Calu3 (cell line): ENCODE results near the gene FRS2. TPM values are rescaled to one million over a fixed set of nuclear protein-coding genes. Genes with fewer than 3 reads are reported as not detected.

Experiments used
- BruUV-seq: library from RNA; stranded (reverse); fragments of 400-500 nt; replicated peaks from 2 replicates; lab custom pipeline; 2021; lab: Mats Ljungman, UMichigan
- CTCF ChIA-PET: fragments of 300-600 bp; sonication (Branson Sonifier 250); formaldehyde crosslinking; loops from one replicate; lab custom pipeline; 2022; ENCODE audit warnings: antibody characterized with exemption; lab: Charles Lee
- DNase-seq: peaks from one replicate; pipeline ENCODE4 v3.0.0; 2022
- H3K27ac Mint-ChIP-seq: one replicate; pipeline ENCODE4 v1.8.0; 2022; ENCODE audit warnings: mixed read lengths; ENCODE audit not compliant: unreplicated experiment
- H3K27me3 Mint-ChIP-seq: one replicate; pipeline ENCODE4 v1.8.0; 2022; ENCODE audit warnings: mixed read lengths; ENCODE audit not compliant: unreplicated experiment
- H3K36me3 Mint-ChIP-seq: one replicate; pipeline ENCODE4 v1.8.0; 2022; ENCODE audit warnings: mild to moderate bottlenecking, moderate library complexity, mixed read lengths; ENCODE audit not compliant: insufficient read depth, unreplicated experiment
- H3K4me1 Mint-ChIP-seq: one replicate; pipeline ENCODE4 v1.8.0; 2022; ENCODE audit warnings: mild to moderate bottlenecking, low read depth, mixed read lengths; ENCODE audit not compliant: unreplicated experiment
- H3K4me3 Mint-ChIP-seq: one replicate; pipeline ENCODE4 v1.8.0; 2022; ENCODE audit warnings: mild to moderate bottlenecking, low read depth, moderate library complexity, mixed read lengths; ENCODE audit not compliant: unreplicated experiment
- H3K9me3 Mint-ChIP-seq: one replicate; pipeline ENCODE4 v1.8.0; 2022; ENCODE audit warnings: low read depth, mixed read lengths; ENCODE audit not compliant: unreplicated experiment
- CTCF ChIP-seq: fragments of 200-600 bp; IDR thresholded peaks from one replicate; pipeline ENCODE4 v1.8.0; 2022; ENCODE audit warnings: antibody characterized with exemption; ENCODE audit not compliant: unreplicated experiment
- intact Hi-C: fragments of 100-400 bp; cut with micrococcal nuclease; formaldehyde crosslinking; loops from one replicate; pipeline ENCODE4 v1.10.0; 2022; ENCODE audit not compliant: unreplicated experiment
- total RNA-seq: library from RNA; stranded (reverse); gene quantifications from 2 replicates; pipeline ENCODE4 v1.2.3, GENCODE V29; 2022

Gene FRS2
- total RNA-seq, 1 experiment from 2014 or later = 27.5 TPM

GRCh38 chr12:69608114-69608513 lies 137.9 kb downstream of the FRS2 start:
- CTCF ChIA-PET = no interaction called here
- Mint-ChIP-seq H3K27me3 (peaks cover 14% of the 10 kb centered on the region), H3K4me1 (no peaks in the 10 kb centered on the region), H3K9me3 (no peaks in the 10 kb centered on the region), H3K27ac (no peak overlapping the region), H3K36me3 (peaks cover 5% of the 10 kb centered on the region), H3K4me3 (no peak overlapping the region)
- BruUV-seq = no TSS peak
- no peak for DNase-seq
- TF ChIP-seq CTCF = no peak
- intact Hi-C loops = no loop called here

- Mint-ChIP-seq H3K36me3 (no peaks in the 10 kb centered on the region), H3K9me3 (no peaks in the 10 kb centered on the region), H3K27ac (no peak overlapping the region), H3K27me3 (peaks cover 26% of the 10 kb centered on the region), H3K4me1 (no peaks in the 10 kb centered on the region), H3K4me3 (no peak overlapping the region)
- no peak for DNase-seq
- CTCF ChIA-PET = interaction anchor here (1.1 kb wide), 1 partner anchor 10 kb away, joined by 3 read pairs; no protein-coding TSS in a partner anchor
- intact Hi-C loops = no loop called here
- TF ChIP-seq CTCF = no peak
- no TSS peak for BruUV-seq
These were observed 139.9 kb downstream of the FRS2 start for GRCh38 chr12:69610126-69610525.

- no peak within 1 kb of the TSS for H3K27ac Mint-ChIP-seq
- no peak for DNase-seq
- BruUV-seq = no TSS peak
- no peaks in the 10 kb centered on the region for H3K36me3 Mint-ChIP-seq
- intact Hi-C loops = no loop called here
- no peak within 1 kb of the TSS for H3K4me3 Mint-ChIP-seq
- H3K27me3 Mint-ChIP-seq = peaks cover 32% of the 10 kb centered on the region
- no peak for TF ChIP-seq CTCF
- CTCF ChIA-PET = interaction anchor here (0.7 to 1.1 kb wide), 3 partner anchors 9 to 610 kb away, joined by 3 to 5 read pairs (median 3); no protein-coding TSS in a partner anchor
- H3K4me1 Mint-ChIP-seq = no peaks in the 10 kb centered on the region
- no peaks in the 10 kb centered on the region for H3K9me3 Mint-ChIP-seq
These were observed 140.5 kb downstream of the FRS2 start, which contains the start of gene LRRC10 for GRCh38 chr12:69610729-69611128. LRRC10 (minus strand) TSS chr12:69610907; CDS start chr12:69610838, 69 bp downstream.

- Mint-ChIP-seq H3K9me3 (no peaks in the 10 kb centered on the region), H3K4me3 (no peak overlapping the region), H3K36me3 (no peaks in the 10 kb centered on the region), H3K27ac (no peak overlapping the region), H3K4me1 (no peaks in the 10 kb centered on the region), H3K27me3 (peaks cover 58% of the 10 kb centered on the region)
- no peak for DNase-seq
- BruUV-seq = no TSS peak
- CTCF ChIA-PET = interaction anchor here (0.8 kb wide), 1 partner anchor 58 kb away, joined by 7 read pairs; no protein-coding TSS in a partner anchor
- intact Hi-C loops = no loop called here
- TF ChIP-seq CTCF = no peak
These were observed 143.2 kb downstream of the FRS2 start for GRCh38 chr12:69613351-69613750.
